Activated naive CD4-positive, alpha-beta T cell treated with anti-CD3 and anti-CD28 coated beads, Interleukin-2, amount 50 U/mL, for 24 hours (primary cell): ENCODE data around the gene HMGCLL1.

Experiments used
- H3K27ac Mint-ChIP-seq: one replicate; pipeline ENCODE4 v1.8.0; 2021; ENCODE audit warnings: mild to moderate bottlenecking, mixed read lengths
- H3K27me3 Mint-ChIP-seq: one replicate; pipeline ENCODE4 v1.8.0; 2021; ENCODE audit warnings: mixed read lengths
- H3K36me3 Mint-ChIP-seq: one replicate; pipeline ENCODE4 v1.8.0; 2021; ENCODE audit warnings: mixed read lengths
- H3K4me1 Mint-ChIP-seq: one replicate; pipeline ENCODE4 v1.8.0; 2021; ENCODE audit warnings: mixed read lengths
- H3K4me3 Mint-ChIP-seq: one replicate; pipeline ENCODE4 v1.8.0; 2021; ENCODE audit warnings: mild to moderate bottlenecking, mixed read lengths
- H3K9me3 Mint-ChIP-seq: one replicate; pipeline ENCODE4 v1.8.0; 2021; ENCODE audit warnings: mixed read lengths

Gene HMGCLL1

GRCh38 chr6:55560290-55560885, 18.6 kb downstream of the HMGCLL1 start:
- Mint-ChIP-seq H3K4me3 (no peak overlapping the region), H3K36me3 (no peaks in the 10 kb centered on the region), H3K4me1 (no peaks in the 10 kb centered on the region), H3K27ac (no peak overlapping the region), H3K27me3 (no peaks in the 10 kb centered on the region), H3K9me3 (no peaks in the 10 kb centered on the region)

GRCh38 chr6:55557146-55557545, 21.8 kb downstream of the HMGCLL1 start:
- Mint-ChIP-seq H3K9me3 (no peaks in the 10 kb centered on the region), H3K27me3 (no peaks in the 10 kb centered on the region), H3K27ac (no peak overlapping the region), H3K4me1 (no peaks in the 10 kb centered on the region), H3K36me3 (no peaks in the 10 kb centered on the region), H3K4me3 (no peak overlapping the region)

GRCh38 chr6:55545791-55546190, 33.2 kb downstream of the HMGCLL1 start:
- Mint-ChIP-seq H3K4me1 (no peaks in the 10 kb centered on the region), H3K4me3 (no peak overlapping the region), H3K27me3 (no peaks in the 10 kb centered on the region), H3K36me3 (no peaks in the 10 kb centered on the region), H3K9me3 (peaks cover 6% of the 10 kb centered on the region), H3K27ac (no peak overlapping the region)

- Mint-ChIP-seq H3K4me3 (no peak overlapping the region), H3K4me1 (no peaks in the 10 kb centered on the region), H3K36me3 (no peaks in the 10 kb centered on the region), H3K27me3 (no peaks in the 10 kb centered on the region), H3K9me3 (peaks cover 6% of the 10 kb centered on the region), H3K27ac (no peak overlapping the region)
Measured at GRCh38 chr6:55543633-55544309, 35.2 kb downstream of the HMGCLL1 start.

GRCh38 chr6:55541024-55541423, 38.0 kb downstream of the HMGCLL1 start:
- Mint-ChIP-seq H3K36me3 (no peaks in the 10 kb centered on the region), H3K27ac (no peak overlapping the region), H3K4me3 (no peak overlapping the region), H3K27me3 (no peaks in the 10 kb centered on the region), H3K4me1 (no peaks in the 10 kb centered on the region), H3K9me3 (no peaks in the 10 kb centered on the region)

- Mint-ChIP-seq H3K27me3 (no peaks in the 10 kb centered on the region), H3K36me3 (no peaks in the 10 kb centered on the region), H3K9me3 (no peaks in the 10 kb centered on the region), H3K4me3 (no peak overlapping the region), H3K4me1 (no peaks in the 10 kb centered on the region), H3K27ac (no peak overlapping the region)
Measured at GRCh38 chr6:55536391-55536956, 42.5 kb downstream of the HMGCLL1 start.

GRCh38 chr6:55531496-55531895, 47.5 kb downstream of the HMGCLL1 start:
- H3K36me3 Mint-ChIP-seq, result no peaks in the 10 kb centered on the region
- H3K9me3 Mint-ChIP-seq, result peaks cover 6% of the 10 kb centered on the region
- H3K4me1 Mint-ChIP-seq, result no peaks in the 10 kb centered on the region
- H3K27me3 Mint-ChIP-seq, result no peaks in the 10 kb centered on the region
- no peak overlapping the region for H3K27ac Mint-ChIP-seq
- H3K4me3 Mint-ChIP-seq, result no peak overlapping the region

- H3K4me3 Mint-ChIP-seq, result no peak overlapping the region
- peaks cover 6% of the 10 kb centered on the region for H3K9me3 Mint-ChIP-seq
- no peaks in the 10 kb centered on the region for H3K4me1 Mint-ChIP-seq
- no peak overlapping the region for H3K27ac Mint-ChIP-seq
- H3K36me3 Mint-ChIP-seq, result no peaks in the 10 kb centered on the region
- H3K27me3 Mint-ChIP-seq, result no peaks in the 10 kb centered on the region
Measured at GRCh38 chr6:55530931-55531330, 48.1 kb downstream of the HMGCLL1 start.

GRCh38 chr6:55528624-55529023, 50.4 kb downstream of the HMGCLL1 start:
- H3K36me3 Mint-ChIP-seq, result no peaks in the 10 kb centered on the region
- H3K9me3 Mint-ChIP-seq, result peaks cover 9% of the 10 kb centered on the region
- H3K27me3 Mint-ChIP-seq, result no peaks in the 10 kb centered on the region
- no peak overlapping the region for H3K27ac Mint-ChIP-seq
- no peak overlapping the region for H3K4me3 Mint-ChIP-seq
- no peaks in the 10 kb centered on the region for H3K4me1 Mint-ChIP-seq

- H3K27ac Mint-ChIP-seq, result no peak overlapping the region
- H3K27me3 Mint-ChIP-seq, result no peaks in the 10 kb centered on the region
- no peak overlapping the region for H3K4me3 Mint-ChIP-seq
- no peaks in the 10 kb centered on the region for H3K36me3 Mint-ChIP-seq
- H3K4me1 Mint-ChIP-seq, result no peaks in the 10 kb centered on the region
- H3K9me3 Mint-ChIP-seq, result peaks cover 9% of the 10 kb centered on the region
Measured at GRCh38 chr6:55524441-55524840, 54.6 kb downstream of the HMGCLL1 start.

GRCh38 chr6:55518529-55519060, 60.4 kb downstream of the HMGCLL1 start:
- Mint-ChIP-seq H3K4me1 (no peaks in the 10 kb centered on the region), H3K27ac (no peak overlapping the region), H3K4me3 (no peak overlapping the region), H3K36me3 (no peaks in the 10 kb centered on the region), H3K27me3 (no peaks in the 10 kb centered on the region), H3K9me3 (no peaks in the 10 kb centered on the region)

GRCh38 chr6:55516736-55517135, 62.3 kb downstream of the HMGCLL1 start:
- Mint-ChIP-seq H3K4me3 (no peak overlapping the region), H3K27me3 (no peaks in the 10 kb centered on the region), H3K4me1 (no peaks in the 10 kb centered on the region), H3K27ac (no peak overlapping the region), H3K9me3 (no peaks in the 10 kb centered on the region), H3K36me3 (no peaks in the 10 kb centered on the region)

- H3K4me3 Mint-ChIP-seq, result no peak overlapping the region
Measured at GRCh38 chr6:55512904-55513303, 66.1 kb downstream of the HMGCLL1 start.

GRCh38 chr6:55511122-55511800, 67.7 kb downstream of the HMGCLL1 start:
- Mint-ChIP-seq H3K4me1 (no peaks in the 10 kb centered on the region), H3K4me3 (no peak overlapping the region), H3K27ac (no peak overlapping the region), H3K27me3 (no peaks in the 10 kb centered on the region), H3K36me3 (no peaks in the 10 kb centered on the region), H3K9me3 (no peaks in the 10 kb centered on the region)

More at GRCh38 chr6:55512904-55513303, 66.1 kb downstream of the HMGCLL1 start:
- Mint-ChIP-seq H3K4me1 (no peaks in the 10 kb centered on the region), H3K9me3 (no peaks in the 10 kb centered on the region), H3K27me3 (no peaks in the 10 kb centered on the region), H3K27ac (no peak overlapping the region), H3K36me3 (no peaks in the 10 kb centered on the region)

- Mint-ChIP-seq H3K36me3 (no peaks in the 10 kb centered on the region), H3K27me3 (no peaks in the 10 kb centered on the region), H3K4me3 (no peak overlapping the region), H3K27ac (no peak overlapping the region), H3K4me1 (no peaks in the 10 kb centered on the region), H3K9me3 (peaks cover 9% of the 10 kb centered on the region)
Measured at GRCh38 chr6:55499591-55499990, 79.4 kb downstream of the HMGCLL1 start.

- Mint-ChIP-seq H3K27ac (no peak overlapping the region), H3K27me3 (no peaks in the 10 kb centered on the region), H3K9me3 (peaks cover 12% of the 10 kb centered on the region), H3K4me1 (no peaks in the 10 kb centered on the region), H3K4me3 (no peak overlapping the region), H3K36me3 (no peaks in the 10 kb centered on the region)
Measured at GRCh38 chr6:55497694-55498093, 81.3 kb downstream of the HMGCLL1 start.
